ENCODE results near the gene OR2T1.
"Not testable (repeated sequence)": the region's sequence is repeated elsewhere in the genome, so short reads cannot be mapped to it uniquely, and the experiment has no call there.

The OR2T1 gene

GRCh38 chr1:248450466-248451145, 47.8 kb downstream of the OR2T1 start:
- not testable (repeated sequence) for DNase-seq (ENCODE audit: low read depth); H3K4me3 ChIP-seq (ENCODE audit: low read length)

GRCh38 chr1:248453619-248454018, 50.8 kb downstream of the OR2T1 start:
- DNase-seq (ENCODE audit: low read depth); H3K4me3 ChIP-seq (ENCODE audit: low read length): not testable (repeated sequence)

GRCh38 chr1:248455045-248455444, 52.2 kb downstream of the OR2T1 start:
- H3K4me3 ChIP-seq (ENCODE audit: low read length); DNase-seq (ENCODE audit: low read depth): not testable (repeated sequence)

GRCh38 chr1:248456635-248457034, 53.8 kb downstream of the OR2T1 start:
- H3K4me3 ChIP-seq (ENCODE audit: low read length); DNase-seq (ENCODE audit: low read depth): not testable (repeated sequence)
